GM12878 (cell line): ENCODE results near the gene NSUN7.

Source experiments
- CHD4 ChIP-seq: fragments of 200-600 bp; sonication (generic); IDR thresholded peaks from 2 replicates; pipeline ENCODE4 v1.6.1; 2016; ENCODE audit warnings: mild to moderate bottlenecking
- REST ChIP-seq: IDR thresholded peaks from 2 replicates; pipeline ENCODE4 v1.6.1; 2012; ENCODE audit warnings: mild to moderate bottlenecking, low read depth, low read length

GRCh38 chr4:40713798-40714197, 36.0 kb upstream of the NSUN7 start:
- TF ChIP-seq REST (no peak), CHD4 (no peak)
